MM.1S (cell line): ENCODE results near the gene ELN.

ENCODE experiments used
- DNase-seq: peaks from one replicate; pipeline ENCODE4 v3.0.0-alpha.2; 2015
- H2AFZ ChIP-seq: fragments of 300-600 bp; sonication (generic); 2 replicates; pipeline ENCODE4 v1.6.0; 2016; ENCODE audit warnings: antibody characterized with exemption, low read length
- H3F3A ChIP-seq: fragments of 300-600 bp; sonication (generic); 2 replicates; pipeline ENCODE4 v1.6.1; 2016; ENCODE audit warnings: mild to moderate bottlenecking, antibody characterized with exemption, low read length, moderate library complexity, mixed read lengths; ENCODE audit not compliant: insufficient read depth
- H3K27ac ChIP-seq: fragments of 300-600 bp; sonication (generic); 2 replicates; pipeline ENCODE4 v1.5.1; 2016; ENCODE audit warnings: mild to moderate bottlenecking, low read length
- H3K27me3 ChIP-seq: fragments of 300-600 bp; sonication (generic); replicated peaks from 2 replicates; pipeline ENCODE4 v1.6.0; 2016; ENCODE audit warnings: low read length; ENCODE audit not compliant: insufficient read depth
- H3K36me3 ChIP-seq: fragments of 300-600 bp; sonication (generic); replicated peaks from 2 replicates; pipeline ENCODE4 v1.6.1; 2016; ENCODE audit warnings: mild to moderate bottlenecking, low read length, mixed read lengths; ENCODE audit not compliant: insufficient read depth
- H3K4me1 ChIP-seq: fragments of 300-600 bp; sonication (generic); 2 replicates; pipeline ENCODE4 v1.6.1; 2016; ENCODE audit warnings: low read length, mixed read lengths
- H3K4me2 ChIP-seq: fragments of 300-600 bp; sonication (generic); 2 replicates; pipeline ENCODE4 v1.6.0; 2016; ENCODE audit warnings: low read depth, low read length
- H3K4me3 ChIP-seq: fragments of 300-600 bp; sonication (generic); 2 replicates; pipeline ENCODE4 v1.5.1; 2016; ENCODE audit warnings: low read length, mixed read lengths
- H3K79me2 ChIP-seq: fragments of 300-600 bp; sonication (generic); 2 replicates; pipeline ENCODE4 v1.6.1; 2016; ENCODE audit warnings: mixed run types, low read length, mixed read lengths
- H3K9ac ChIP-seq: fragments of 300-600 bp; sonication (generic); 2 replicates; pipeline ENCODE4 v1.6.1; 2016; ENCODE audit warnings: low read length, mixed read lengths
- H3K9me2 ChIP-seq: fragments of 300-600 bp; sonication (generic); replicated peaks from 2 replicates; pipeline ENCODE4 v1.6.1; 2016; ENCODE audit warnings: mild to moderate bottlenecking, low read length, mixed read lengths; ENCODE audit not compliant: insufficient read depth
- H3K9me3 ChIP-seq: fragments of 300-600 bp; sonication (generic); replicated peaks from 2 replicates; pipeline ENCODE4 v1.6.1; 2016; ENCODE audit warnings: mild to moderate bottlenecking, low read length, mixed read lengths; ENCODE audit not compliant: insufficient read depth
- H4K20me1 ChIP-seq: fragments of 300-600 bp; sonication (generic); 2 replicates; pipeline ENCODE4 v1.6.1; 2016; ENCODE audit warnings: mild to moderate bottlenecking, low read length, moderate library complexity, mixed read lengths; ENCODE audit not compliant: insufficient read depth
- EZH2 ChIP-seq: fragments of 300-600 bp; sonication (generic); optimal IDR thresholded peaks from 2 replicates; pipeline ENCODE3; 2017; ENCODE audit warnings: low read depth, mild to moderate bottlenecking, antibody characterized with exemption, low read length, mixed read lengths
- EZH2phosphoT487 ChIP-seq: fragments of 300-600 bp; sonication (generic); IDR thresholded peaks from 2 replicates; pipeline ENCODE4 v1.6.1; 2018; ENCODE audit warnings: antibody characterized with exemption, low read length
- TF ChIP-seq, protein P1 (sequence below): fragments of 300-600 bp; sonication (generic); IDR thresholded peaks from 2 replicates; pipeline ENCODE4 v1.5.1; 2016; ENCODE audit warnings: antibody characterized with exemption, low read length, mixed read lengths

ELN gene

GRCh38 chr7:74030861-74031260, 2.9 kb downstream of the ELN start:
- no peak overlapping the region for H3K27ac ChIP-seq
- H3F3A ChIP-seq = no peaks in the 10 kb centered on the region
- H3K9me2 ChIP-seq = no peaks in the 10 kb centered on the region
- H3K27me3 ChIP-seq = peaks cover 55% of the 10 kb centered on the region
- H3K36me3 ChIP-seq = no peaks in the 10 kb centered on the region
- H4K20me1 ChIP-seq = no peaks in the 10 kb centered on the region
- TF ChIP-seq EZH2phosphoT487 (no peak), EZH2 (no peak)
- TF ChIP-seq, protein P1, sequence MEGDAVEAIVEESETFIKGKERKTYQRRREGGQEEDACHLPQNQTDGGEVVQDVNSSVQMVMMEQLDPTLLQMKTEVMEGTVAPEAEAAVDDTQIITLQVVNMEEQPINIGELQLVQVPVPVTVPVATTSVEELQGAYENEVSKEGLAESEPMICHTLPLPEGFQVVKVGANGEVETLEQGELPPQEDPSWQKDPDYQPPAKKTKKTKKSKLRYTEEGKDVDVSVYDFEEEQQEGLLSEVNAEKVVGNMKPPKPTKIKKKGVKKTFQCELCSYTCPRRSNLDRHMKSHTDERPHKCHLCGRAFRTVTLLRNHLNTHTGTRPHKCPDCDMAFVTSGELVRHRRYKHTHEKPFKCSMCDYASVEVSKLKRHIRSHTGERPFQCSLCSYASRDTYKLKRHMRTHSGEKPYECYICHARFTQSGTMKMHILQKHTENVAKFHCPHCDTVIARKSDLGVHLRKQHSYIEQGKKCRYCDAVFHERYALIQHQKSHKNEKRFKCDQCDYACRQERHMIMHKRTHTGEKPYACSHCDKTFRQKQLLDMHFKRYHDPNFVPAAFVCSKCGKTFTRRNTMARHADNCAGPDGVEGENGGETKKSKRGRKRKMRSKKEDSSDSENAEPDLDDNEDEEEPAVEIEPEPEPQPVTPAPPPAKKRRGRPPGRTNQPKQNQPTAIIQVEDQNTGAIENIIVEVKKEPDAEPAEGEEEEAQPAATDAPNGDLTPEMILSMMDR = no peak
- no peaks in the 10 kb centered on the region for H3K79me2 ChIP-seq
- no peaks in the 10 kb centered on the region for H3K9me3 ChIP-seq
- H3K4me1 ChIP-seq = no peaks in the 10 kb centered on the region
- no peak for DNase-seq
- H3K4me3 ChIP-seq = no peak overlapping the region
- no peak overlapping the region for H2AFZ ChIP-seq
- no peak overlapping the region for H3K4me2 ChIP-seq
- H3K9ac ChIP-seq = no peak overlapping the region

DNA sequence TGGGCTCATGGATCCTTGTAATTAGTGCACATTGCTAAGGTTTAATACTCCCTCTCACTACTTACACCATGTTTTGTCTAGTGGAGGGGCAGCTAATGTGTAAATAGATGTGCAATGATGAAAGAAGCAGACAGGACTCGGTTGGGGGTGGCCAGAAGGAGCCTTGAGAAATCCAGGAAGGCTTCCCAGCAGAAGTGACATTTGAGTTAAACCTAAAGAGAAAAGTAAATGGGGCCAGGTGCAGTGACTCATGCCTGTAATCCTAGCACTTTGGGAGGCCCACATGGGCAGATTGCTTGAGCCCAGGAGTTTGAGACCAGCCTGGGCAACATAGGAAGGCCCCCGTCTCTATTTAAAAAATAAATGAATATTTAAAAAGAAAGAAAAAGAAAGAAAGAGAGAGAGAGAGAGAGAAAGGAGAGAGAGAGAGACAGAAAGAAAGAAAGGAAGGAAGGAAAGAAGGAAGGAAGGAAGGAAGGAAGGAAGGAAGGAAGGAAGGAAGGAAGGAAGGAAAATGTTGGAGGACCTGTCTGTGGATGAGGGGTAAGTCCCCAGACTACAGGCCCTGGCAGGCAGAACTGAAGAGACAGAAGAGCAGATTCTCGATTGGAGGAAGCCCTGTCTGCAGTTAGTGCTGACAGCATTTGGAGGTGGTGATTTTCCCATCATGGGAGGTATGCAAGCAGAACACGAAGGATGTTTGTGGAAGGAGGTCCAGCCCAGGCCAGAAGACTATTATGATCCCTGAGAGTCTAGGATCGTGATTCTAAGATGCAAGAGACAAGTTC, 3.6 kb downstream of the ELN start:
- no peak for DNase-seq
- no peaks in the 10 kb centered on the region for H4K20me1 ChIP-seq
- no peaks in the 10 kb centered on the region for H3K4me1 ChIP-seq
- no peak overlapping the region for H3K9ac ChIP-seq
- H3K4me3 ChIP-seq = no peak overlapping the region
- H2AFZ ChIP-seq = no peak overlapping the region
- H3K36me3 ChIP-seq = no peaks in the 10 kb centered on the region
- no peaks in the 10 kb centered on the region for H3K9me3 ChIP-seq
- H3K27me3 ChIP-seq = peaks cover 48% of the 10 kb centered on the region
- no peaks in the 10 kb centered on the region for H3K9me2 ChIP-seq
- H3F3A ChIP-seq = no peaks in the 10 kb centered on the region
- H3K27ac ChIP-seq = no peak overlapping the region
- H3K4me2 ChIP-seq = no peak overlapping the region
- no peaks in the 10 kb centered on the region for H3K79me2 ChIP-seq
- no peak for TF ChIP-seq EZH2
- TF ChIP-seq EZH2phosphoT487 = no peak
- TF ChIP-seq, protein P1 = no peak

DNA sequence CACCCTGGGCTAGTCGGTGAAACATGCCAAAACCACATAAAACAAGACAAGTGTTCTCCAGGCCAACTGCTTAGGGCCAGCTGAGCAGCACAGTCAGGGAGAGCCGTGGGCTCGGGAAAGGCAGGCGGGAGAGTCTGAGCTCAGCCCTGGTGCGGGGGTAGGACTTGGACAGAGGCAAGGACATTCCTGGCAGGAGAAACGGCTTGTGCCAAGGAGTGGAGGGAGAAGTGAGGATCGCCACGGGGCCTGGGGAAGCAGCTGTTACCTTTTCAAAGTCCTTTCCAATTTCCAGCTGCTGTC, 4.2 kb downstream of the ELN start:
- no peaks in the 10 kb centered on the region for H3K79me2 ChIP-seq
- no peaks in the 10 kb centered on the region for H3K4me1 ChIP-seq
- no peak for DNase-seq
- H3K27me3 ChIP-seq = peaks cover 43% of the 10 kb centered on the region
- H3K27ac ChIP-seq = no peak overlapping the region
- H3K4me3 ChIP-seq = no peak overlapping the region
- H3K9me2 ChIP-seq = no peaks in the 10 kb centered on the region
- no peak overlapping the region for H3K4me2 ChIP-seq
- no peak overlapping the region for H3K9ac ChIP-seq
- H3K9me3 ChIP-seq = no peaks in the 10 kb centered on the region
- H4K20me1 ChIP-seq = no peaks in the 10 kb centered on the region
- no peaks in the 10 kb centered on the region for H3F3A ChIP-seq
- TF ChIP-seq, protein P1 = no peak
- TF ChIP-seq EZH2phosphoT487 = no peak
- TF ChIP-seq EZH2 = no peak
- H3K36me3 ChIP-seq = no peaks in the 10 kb centered on the region
- H2AFZ ChIP-seq = no peak overlapping the region
